A172 (cell line): ENCODE results near the gene ZBTB20. TPM values are rescaled to one million over a fixed set of nuclear protein-coding genes. Genes with fewer than 3 reads are reported as not detected.
A peak's percentile ranks its signal among the peaks of the same experiment; 100 is the strongest.

ENCODE experiments used
- DNase-seq: peaks from one replicate; pipeline ENCODE4 v3.0.0-alpha.2; 2015; ENCODE audit warnings: low spot score
- total RNA-seq: library from RNA; depleted of rRNA; stranded (reverse); fragments of >200 nt; shearing (Covaris generic); gene quantifications from 2 replicates; pipeline ENCODE4 v1.2.3, GENCODE V29; 2014

Gene ZBTB20
- total RNA-seq, 1 experiment from 2014 or later: 7.5 TPM

- DNase-seq: no peak
Measured at GRCh38 chr3:114538211-114538610, 608.9 kb downstream of the ZBTB20 start.

DNA sequence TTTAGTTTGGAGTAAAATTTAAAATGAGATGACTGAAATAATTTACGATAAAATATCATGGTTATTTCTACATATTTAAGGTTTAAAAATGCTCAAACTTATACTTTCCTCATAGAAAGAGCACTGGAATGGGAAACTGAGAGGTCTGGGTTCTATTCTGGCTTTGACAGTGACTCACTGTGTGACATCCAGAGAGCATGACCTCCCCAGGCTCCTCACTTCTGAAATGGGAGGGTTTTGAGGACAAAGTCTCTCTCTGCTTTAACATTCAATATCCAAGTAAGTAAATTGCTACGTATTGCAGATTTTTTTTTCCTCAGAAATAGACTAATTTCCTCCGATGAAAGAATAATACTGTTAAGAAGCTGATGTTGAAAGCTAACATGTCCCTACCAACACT, 618.6 kb downstream of the ZBTB20 start:
- no peak for DNase-seq

DNA sequence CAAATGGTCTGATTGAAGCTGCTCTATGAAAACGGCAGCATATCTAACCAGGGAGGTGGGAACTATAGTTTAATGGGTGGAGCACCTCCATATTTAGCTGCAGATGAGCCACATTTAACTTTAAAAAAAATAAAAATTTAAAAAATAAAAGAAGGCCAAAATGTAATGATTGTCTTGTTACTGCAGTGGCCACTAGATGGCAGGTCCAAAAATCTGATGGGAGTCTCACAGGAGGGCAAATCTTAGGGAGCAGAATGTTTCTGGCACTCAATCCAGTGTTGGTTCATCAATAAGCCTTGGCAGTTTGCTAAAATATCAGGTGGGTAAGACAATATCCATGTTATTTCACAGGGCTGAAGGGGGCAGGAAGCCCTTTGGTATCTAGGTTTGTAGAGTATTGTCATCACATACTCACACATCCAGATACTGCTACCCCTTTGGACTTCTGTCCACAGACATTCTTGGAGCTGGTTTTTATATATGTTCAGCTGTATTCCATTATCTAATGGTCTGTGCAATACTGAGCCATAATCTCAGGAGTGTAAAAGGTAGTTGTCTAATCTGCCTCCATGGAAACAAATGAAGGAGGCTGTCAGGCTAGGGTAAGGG, 619.9 kb downstream of the ZBTB20 start:
- peak; percentile 10 for DNase-seq

DNA sequence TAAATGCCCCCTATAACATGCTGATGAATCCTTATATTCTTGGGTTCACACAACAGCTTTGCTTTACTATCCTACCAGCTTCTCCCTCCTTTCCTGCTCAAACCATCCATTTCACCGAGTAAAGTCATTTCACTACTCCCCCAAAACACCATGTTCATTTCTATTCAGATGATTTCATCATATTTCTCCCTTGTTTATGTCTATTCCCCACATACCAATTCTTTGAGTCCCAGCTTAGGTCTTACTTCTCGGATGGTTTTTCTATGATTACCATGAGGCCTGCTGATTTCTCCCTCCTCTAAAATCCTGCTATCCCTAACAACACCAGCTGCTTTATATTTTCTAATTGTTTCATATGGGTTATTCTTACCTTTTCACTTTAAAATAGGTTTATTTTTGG, 621.8 kb downstream of the ZBTB20 start:
- DNase-seq: no peak

GRCh38 chr3:114519415-114519814, 627.7 kb downstream of the ZBTB20 start:
- peak; percentile 5 for DNase-seq

- DNase-seq: no peak
Measured at GRCh38 chr3:114518206-114518808, 628.8 kb downstream of the ZBTB20 start.

GRCh38 chr3:114510201-114510600, 636.9 kb downstream of the ZBTB20 start:
- DNase-seq: no peak

- DNase-seq: no peak
Measured at GRCh38 chr3:114509756-114510155, 637.3 kb downstream of the ZBTB20 start.

DNA sequence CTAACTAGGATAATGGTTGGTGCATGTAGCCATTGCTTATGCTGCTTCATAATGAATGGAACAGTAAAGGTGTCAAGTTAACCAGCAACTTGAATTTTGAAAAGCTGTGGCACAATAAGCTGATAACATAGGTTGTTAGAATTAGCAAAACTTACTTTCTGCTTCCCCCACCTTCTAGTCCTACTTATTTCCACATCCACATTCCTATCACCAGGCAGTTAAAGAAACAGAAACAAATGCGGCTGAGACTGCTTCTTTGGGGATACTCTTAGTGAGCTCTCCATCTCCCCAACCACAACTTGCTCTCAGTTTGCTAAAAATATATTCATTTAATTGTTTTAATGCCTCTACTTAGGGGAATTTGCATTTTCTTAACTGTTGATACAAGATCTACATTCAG, 638.1 kb downstream of the ZBTB20 start:
- no peak for DNase-seq

DNA sequence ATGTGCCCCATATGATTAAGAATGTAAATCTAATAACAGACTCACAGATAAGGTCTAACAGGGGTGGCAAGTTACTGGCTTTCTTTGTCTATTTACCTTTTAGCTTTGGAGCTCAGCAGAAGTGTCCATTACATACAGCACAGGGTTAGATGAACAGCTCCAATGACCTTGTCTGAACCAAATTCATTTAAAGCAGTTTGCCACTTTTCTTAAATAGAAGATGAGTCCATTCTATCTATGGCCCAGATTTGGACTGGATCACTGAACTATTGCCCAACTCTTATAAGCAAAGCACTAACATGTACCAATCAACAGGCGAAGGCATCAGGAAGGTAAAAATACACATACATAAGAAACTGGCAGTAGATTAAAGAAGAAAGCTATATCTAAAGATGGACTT, 638.9 kb downstream of the ZBTB20 start:
- DNase-seq: no peak

DNA sequence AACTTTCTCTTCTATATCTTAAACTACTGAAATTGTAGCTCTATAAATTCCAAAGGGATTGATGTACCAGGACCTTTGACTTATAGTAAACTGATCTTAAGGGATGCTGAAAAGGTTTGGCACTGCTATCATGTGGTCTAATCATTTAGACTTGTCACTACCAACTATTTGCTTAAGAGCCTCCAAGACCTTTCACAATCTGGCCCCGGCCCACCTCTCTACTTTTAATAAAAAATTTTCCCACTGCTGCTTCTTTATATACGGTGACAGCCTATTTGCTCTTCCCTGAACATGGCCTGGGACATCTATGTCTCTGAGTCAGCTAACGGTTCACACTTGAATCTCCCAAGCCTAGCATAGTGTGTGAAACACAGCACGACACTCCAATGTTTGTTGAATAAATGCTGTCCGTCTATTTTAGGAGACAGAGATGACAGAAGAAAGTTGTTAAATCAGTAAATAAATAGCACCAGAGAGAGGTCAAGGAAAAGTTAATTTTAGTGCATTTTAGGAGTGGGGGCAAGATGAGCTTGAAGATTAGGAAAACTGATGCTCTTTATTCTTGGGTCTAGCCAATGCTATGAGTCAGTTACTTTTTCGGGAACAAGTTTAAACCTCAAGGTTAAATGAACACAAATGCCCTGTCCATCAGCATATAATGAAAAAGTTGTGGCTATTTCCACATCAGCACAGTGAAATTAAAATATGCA, 640.3 kb downstream of the ZBTB20 start:
- DNase-seq: peak; percentile 49

DNA sequence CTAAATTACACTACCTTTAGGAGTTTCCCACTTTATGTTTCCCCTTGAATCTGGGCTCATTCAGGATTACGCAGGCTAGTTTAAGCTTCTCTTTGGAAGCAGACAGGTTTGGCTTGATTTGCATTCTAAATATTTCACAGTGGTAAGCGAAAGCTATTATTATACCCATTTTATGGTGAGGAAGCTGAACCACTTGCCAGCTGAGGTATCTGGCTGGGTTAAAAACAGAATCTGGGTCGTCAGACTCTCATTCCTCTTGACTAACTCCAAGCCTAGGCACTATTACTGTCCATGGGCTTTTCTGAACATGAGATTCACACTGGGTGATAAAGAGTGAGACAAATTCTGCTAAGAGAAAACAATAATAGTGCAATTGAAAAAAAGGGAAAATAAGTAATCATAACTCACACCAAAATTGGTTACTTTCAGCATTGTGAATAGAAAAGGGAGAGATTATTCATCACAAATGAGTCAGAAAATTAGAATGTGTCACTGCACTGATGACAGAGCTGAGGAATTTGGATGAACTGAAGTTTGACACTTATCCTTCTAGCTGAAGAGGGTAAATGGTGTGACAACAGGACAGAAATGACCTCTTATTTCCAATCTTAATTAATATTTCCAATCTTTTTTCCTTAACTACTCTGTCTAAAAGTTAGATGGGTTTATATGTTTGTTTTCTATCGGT, 642.0 kb downstream of the ZBTB20 start:
- peak; percentile 33 for DNase-seq

GRCh38 chr3:114502204-114502603, 644.9 kb downstream of the ZBTB20 start:
- DNase-seq: no peak

GRCh38 chr3:114499976-114500375, 647.1 kb downstream of the ZBTB20 start:
- peak; percentile 12 for DNase-seq

GRCh38 chr3:114498539-114499370, 648.3 kb downstream of the ZBTB20 start:
- peak; percentile 93 for DNase-seq

DNA sequence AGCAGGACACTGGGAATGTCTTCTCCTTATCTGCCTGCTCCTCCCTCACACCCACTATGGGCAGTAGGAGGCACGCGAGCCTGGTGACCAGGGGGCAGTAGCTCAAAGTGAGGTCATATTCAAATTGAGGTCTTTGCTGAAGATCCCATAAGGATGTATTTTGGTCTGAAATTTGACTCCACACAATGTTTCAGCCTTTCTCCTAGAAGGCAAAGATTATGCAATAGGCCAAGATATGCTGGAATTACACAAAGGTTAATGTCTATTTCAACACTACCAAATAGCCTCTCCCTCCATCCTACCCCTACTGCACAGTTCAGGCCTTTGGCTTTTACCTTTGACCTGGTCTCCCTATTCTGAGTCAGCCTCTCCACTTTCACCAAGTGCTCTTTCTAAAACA, 650.2 kb downstream of the ZBTB20 start:
- no peak for DNase-seq

DNA sequence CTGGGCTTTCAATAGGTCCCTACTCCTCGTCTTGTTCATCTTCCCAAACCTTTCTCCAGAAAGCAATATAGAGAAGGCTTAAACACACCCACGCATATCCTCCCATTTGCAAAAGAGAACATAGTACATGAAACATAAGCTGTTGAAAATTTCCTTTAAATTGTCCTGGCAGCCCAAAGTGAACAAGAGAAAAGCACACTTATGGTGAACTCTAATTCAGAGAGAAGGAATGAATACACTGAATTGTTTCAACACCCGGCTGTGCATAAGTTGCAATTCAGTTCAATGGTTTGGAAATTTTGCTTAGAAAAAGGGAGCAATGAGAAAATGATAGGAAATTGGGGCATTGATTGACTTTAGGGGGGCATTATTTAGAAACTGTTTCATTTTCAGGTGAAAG, 650.6 kb downstream of the ZBTB20 start:
- no peak for DNase-seq

DNA sequence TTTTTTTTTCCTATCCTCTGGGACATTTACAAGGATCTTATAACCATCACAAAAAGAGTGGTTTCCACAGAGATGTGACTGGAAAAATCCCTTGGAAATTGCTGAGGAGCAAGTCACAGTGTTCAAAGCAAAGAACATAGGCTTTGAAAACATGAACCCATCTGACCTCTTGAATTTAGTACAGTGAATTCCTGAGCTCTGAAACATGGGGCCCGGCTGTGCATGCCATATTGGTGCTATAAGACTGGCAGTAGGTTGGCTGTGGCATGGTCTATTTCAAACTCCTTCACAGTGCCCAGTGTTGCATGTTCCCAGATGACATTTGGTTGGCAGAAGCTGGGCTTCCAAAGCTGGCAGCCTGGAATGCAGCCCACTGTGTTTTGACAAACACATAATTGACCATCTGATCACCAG, 651.1 kb downstream of the ZBTB20 start:
- peak; percentile 19 for DNase-seq

GRCh38 chr3:114494498-114494897, 652.6 kb downstream of the ZBTB20 start:
- no peak for DNase-seq

GRCh38 chr3:114490829-114491228, 656.3 kb downstream of the ZBTB20 start:
- no peak for DNase-seq

GRCh38 chr3:114487502-114487901, 659.6 kb downstream of the ZBTB20 start:
- no peak for DNase-seq

DNA sequence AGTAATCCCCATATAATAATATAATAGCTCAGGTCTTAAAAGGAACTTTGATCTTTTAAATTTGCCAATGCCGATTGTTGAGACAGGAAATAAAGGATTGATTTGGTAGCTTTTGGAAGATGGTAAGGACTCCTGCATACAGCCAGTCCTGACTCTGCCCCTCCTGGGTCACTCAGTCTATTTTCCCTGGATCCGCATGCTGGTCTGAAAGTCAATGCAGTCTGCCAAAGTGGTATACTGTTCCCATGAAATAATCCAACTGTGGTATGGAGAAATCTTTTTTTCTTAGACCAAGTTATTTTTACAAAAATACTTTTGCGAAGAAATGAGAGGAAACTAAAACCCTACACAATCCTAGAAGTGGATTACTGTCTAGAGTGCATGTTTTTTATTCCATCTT, 662.2 kb downstream of the ZBTB20 start:
- no peak for DNase-seq
